ENCODE data around the gene SPTBN5.

- no peak for TF ChIP-seq POLR2AphosphoS5 (IDR thresholded peaks at IDR 0.05; ENCODE audit: low read depth)
- no peak for TF ChIP-seq ZNF114 (CRISPR knock-in tag; IDR thresholded peaks at IDR 0.05)
- TF ChIP-seq EZH2phosphoT487 (IDR thresholded peaks at IDR 0.05; ENCODE audit: unreplicated experiment), result no peak
- no peak for TF ChIP-seq EZH2 (IDR thresholded peaks at IDR 0.05; ENCODE audit: low read depth, unreplicated experiment)
- no peak for TF ChIP-seq REST (IDR thresholded peaks at IDR 0.05; ENCODE audit: unreplicated experiment)
- TF ChIP-seq CTCF (conservative IDR thresholded peaks at IDR 0.05; ENCODE audit: low read depth in 2 of 2), result no peak
- TF ChIP-seq JUNB (IDR thresholded peaks at IDR 0.05; ENCODE audit: unreplicated experiment), result no peak
- TF ChIP-seq ZNF331 (CRISPR knock-in tag; IDR thresholded peaks at IDR 0.05; ENCODE audit: low read depth), result no peak
Observed at GRCh38 chr15:41885841-41886240, 8.0 kb downstream of the SPTBN5 start.
